HG03139 (cell line): ENCODE data around the gene IFI6.
"Not testable (repeated sequence)": the region's sequence is repeated elsewhere in the genome, so short reads cannot be mapped to it uniquely, and the experiment has no call there.

Source experiments
- ATAC-seq: cut with Tn5 transposase; IDR thresholded peaks from one replicate; pipeline ENCODE4 v1.9.1; 2021; ENCODE audit not compliant: unreplicated experiment

The IFI6 gene, protein sequence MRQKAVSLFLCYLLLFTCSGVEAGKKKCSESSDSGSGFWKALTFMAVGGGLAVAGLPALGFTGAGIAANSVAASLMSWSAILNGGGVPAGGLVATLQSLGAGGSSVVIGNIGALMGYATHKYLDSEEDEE

DNA sequence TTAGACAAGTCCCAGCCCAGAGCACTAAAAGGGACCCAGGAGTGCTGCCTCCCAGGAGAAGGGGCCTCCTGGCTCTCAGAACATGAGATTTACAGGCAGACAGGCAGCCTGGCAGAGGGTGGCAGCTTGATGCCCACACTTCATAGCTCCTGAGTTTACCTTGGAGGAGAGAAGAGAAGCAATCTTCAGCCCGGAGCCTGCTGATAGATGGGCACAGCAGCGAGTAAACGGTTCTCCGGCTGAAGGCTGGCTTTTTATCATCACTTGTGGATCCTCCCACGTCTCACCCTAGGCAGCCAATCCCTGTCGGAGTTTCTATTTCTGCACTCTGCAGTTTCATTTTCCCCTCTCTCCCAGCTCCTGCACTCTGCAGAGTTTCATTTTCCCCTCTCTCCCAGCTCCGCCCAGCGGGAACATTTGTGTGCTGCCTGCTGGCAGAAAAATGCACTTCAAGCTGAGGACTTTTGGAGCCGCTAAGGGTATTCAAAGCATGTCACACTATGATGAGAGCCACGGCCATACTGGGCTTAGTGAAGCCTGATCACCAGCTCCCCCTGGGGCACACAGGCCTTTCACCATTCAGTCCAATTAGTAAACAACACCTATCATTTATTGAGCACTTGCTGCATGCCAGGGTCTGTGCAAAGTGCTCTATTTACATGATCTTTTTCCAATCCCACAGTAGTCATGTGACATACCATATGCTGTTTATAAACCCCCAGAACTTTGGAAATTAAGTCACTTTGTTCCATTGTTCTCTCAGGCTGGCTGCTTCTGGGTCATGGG, at the start of gene IFI6:
Gene IFI6 (minus strand): TSS at position 229 of the 786 bp plus-strand sequence. CDS start 2,878 bp downstream, outside the sequence.
- ATAC-seq: peak; percentile 75

DNA sequence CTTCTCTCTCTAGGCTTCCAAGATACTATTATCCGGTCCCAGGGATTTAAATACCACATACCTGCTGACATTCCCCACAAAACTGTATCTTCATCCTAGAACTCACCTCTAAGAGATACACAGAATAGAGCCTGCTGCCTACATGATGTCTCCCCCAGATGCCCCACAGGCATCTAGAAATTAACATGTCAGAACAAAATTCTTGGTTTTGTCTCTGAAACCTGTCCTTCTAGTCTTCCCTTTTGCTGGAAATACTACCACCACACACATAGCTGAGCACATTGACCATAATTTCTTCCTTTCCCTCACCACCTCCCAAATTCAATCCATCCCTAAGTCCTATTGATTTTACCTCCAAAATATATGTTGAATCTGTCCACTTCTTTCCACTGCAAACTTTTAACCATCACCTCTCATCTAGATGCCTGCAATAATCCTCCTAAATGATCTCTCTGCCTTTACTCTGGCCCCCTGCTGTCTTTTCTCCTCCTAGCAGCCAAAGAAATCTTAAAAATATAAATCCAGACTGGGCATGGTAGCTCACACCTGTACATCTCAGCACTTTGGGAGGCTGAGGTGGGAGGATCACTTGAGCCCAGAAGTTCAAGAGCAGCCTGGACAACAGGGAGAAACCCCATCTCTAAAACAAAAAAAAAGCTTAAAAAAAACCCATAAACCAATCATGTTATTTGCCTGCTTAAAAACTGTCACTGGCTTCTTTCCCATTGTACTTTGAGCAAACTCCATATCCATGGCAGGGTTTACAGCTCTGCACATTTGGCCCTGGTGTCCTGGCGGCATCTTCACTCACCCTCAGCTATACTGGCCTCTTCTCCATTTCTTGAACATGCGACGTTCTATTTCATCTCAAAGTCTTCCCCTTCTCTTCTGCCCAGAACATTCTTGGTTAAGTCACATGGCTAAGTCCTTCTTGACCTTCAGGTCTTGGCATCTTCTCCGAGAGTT, 47.6 kb upstream of the IFI6 start:
- ATAC-seq: no peak

DNA sequence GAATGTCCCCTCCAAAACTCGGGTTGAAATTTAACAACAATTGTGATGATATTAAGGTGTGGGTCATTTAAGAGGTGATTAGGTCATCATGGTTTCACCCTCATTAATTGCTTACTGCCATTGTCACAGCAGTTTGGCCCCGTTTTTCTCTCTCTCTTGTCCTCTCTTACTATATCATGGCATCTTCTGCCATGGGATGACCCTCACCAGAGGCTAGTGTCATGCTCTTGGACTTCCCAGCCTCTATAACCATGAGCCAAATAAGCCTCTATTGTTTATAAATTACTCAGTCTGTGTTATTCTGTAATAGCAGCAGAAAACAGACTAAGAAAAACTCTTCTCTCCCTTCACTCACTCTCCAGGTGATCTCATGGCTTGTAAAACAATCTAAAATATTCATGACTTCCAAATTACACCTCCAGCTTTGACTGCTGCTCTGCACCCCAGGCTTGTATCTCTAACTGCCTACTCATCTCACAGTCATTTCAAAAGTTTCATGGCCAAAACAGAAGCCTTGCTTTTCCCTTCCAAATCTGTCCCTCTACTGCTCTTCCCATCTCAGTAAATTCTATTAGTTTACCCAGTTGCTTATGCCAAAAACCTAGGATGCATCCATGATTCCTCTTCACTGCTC, 44.4 kb upstream of the IFI6 start:
- ATAC-seq: no peak

- no peak for ATAC-seq
These were observed 42.0 kb upstream of the IFI6 start for GRCh38 chr1:27713869-27714513.

GRCh38 chr1:27713139-27713725, 41.2 kb upstream of the IFI6 start:
- no peak for ATAC-seq

DNA sequence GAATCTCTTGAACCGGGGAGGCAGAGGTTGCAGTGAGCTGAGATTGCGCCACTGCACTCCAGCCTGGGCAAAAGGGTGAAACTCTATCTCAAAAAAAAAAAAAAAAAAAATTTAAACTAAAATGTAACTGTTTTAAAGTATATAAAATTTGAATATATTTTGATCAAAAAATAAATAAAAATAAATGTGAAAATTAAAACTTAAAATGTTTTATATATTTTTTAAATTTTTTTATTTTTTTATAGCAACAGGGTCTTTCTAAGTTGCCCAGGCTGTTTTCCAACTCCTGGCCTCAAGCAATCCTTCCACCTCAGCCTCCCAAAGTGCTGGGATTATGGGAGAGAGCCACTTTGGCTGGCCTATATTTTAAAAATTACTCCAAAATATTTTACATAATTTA, 38.6 kb upstream of the IFI6 start:
- ATAC-seq: no peak

DNA sequence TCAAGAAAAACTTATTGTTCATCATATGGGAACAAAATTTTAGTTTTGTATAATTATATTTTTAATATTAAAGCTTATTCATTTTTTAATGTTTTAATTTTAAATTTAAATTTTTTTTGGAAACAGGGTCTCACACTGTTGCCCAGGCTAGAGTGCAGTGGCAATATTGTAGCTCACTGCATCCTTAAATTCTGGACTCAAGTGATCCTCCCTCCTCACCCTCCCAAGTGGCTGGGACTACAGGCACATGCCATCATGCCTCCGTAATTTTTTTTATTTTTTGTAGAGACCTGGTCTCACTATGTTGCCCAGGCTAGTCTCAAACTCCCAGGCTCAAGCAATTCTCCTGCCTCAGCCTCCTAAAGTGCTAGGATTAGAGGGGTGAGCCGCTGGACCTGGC, 33.6 kb upstream of the IFI6 start:
- no peak for ATAC-seq

GRCh38 chr1:27704958-27705357, 33.0 kb upstream of the IFI6 start:
- no peak for ATAC-seq

GRCh38 chr1:27696835-27697234, 24.8 kb upstream of the IFI6 start:
- ATAC-seq: not testable (repeated sequence)

DNA sequence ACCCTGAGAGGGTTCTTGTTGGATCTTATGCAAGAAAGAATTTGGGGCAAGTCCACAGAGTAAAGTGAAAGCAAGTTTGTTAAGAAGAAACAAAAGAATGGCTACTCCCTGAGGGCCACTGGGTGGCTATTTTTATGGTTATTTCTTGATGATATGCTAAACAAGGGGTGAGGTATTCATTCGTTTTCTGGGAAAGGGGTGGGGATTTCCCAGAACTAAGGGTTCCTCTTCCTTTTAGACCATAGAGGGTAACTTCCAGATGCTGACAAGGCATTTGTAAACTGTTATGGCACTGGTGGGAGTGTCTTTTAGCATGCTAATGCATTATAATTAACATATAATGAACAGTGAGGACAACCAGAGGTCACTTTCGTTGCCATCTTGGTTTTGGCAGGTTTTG, 18.2 kb upstream of the IFI6 start:
- no peak for ATAC-seq

DNA sequence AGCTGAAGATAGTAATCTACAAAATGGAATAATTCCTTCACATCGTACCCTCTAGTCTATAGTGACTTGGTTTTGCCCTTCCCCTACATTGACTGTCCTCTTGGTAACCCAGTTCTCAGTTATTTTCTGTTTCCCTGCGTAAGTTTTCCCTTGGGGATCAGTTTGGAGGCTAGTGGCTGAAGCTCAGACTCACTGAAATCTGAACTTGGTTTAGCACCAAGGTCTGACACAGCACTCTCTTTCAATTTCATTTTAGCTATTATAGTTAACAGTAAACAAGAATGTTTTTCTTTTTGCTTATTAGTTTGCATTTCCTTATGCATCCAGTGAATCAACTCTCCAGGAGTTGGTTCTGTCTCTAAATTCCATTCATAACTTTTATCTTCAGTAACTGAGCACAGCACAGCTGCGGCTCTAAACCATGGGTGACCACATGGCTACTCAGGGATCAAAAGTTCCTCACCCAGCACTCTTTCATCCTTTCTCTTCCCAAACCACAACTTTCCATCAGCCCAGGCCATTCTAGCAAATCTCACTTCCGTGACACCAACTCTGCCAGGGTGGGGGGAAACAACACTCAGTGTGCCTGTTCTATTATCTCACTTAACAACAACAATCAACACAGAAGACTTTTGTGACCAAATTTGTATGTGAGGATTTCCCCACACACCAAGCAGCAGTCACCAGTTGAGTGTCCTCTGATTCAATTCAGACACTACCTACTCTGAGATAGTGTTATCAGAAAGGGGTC, 17.6 kb upstream of the IFI6 start:
- ATAC-seq: no peak

- no peak for ATAC-seq
These were observed 15.9 kb upstream of the IFI6 start for GRCh38 chr1:27687906-27688305.

GRCh38 chr1:27686223-27686990, 14.4 kb upstream of the IFI6 start:
- ATAC-seq: no peak

DNA sequence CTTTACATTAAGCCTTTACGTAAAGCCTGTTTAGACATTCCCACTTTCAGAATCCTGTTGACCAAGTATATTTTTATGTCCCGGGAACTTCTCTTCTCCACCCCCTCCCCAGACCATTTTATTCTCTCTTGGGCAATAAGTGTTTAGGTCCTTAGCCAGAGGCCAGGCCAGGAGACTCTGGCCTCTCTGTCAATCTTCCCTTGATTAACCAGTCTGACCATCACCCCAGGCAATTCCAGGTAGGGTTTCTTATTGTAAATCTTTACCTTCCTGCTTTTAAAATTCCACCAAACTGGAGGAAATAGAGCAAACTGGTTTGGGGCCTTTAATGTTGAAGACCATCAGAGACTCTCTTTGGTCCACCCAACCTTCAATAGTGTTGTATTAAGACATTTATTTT, 12.2 kb upstream of the IFI6 start:
- no peak for ATAC-seq

DNA sequence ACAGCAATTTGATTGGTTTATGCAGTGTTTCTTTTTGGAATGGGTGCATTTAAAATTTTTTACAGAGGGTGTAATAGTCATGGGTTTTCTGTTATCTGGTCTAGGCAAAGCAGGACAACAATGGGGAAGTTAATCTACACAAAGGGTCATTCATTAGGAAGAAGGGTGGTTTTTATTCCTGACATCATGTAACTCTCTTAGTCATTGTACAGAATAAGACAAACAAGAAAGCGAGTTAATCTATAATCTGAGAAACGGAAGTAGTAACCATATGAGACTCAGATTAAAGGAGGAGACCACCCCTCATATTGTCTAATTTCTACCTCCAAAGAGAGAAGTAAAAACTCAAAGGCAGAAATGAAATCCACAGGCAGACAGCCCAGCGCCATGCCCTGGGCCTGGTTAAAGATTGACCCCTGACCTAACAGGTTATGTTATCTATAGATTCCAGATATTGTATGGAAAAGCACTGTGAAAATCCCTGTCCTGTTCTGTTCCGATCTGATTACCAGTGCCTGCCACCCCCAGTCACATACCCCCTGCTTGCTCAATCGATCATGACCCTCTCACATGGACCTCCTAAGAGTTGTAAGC, 10.5 kb upstream of the IFI6 start:
- no peak for ATAC-seq

GRCh38 chr1:27681580-27681979, 9.6 kb upstream of the IFI6 start:
- not testable (repeated sequence) for ATAC-seq

DNA sequence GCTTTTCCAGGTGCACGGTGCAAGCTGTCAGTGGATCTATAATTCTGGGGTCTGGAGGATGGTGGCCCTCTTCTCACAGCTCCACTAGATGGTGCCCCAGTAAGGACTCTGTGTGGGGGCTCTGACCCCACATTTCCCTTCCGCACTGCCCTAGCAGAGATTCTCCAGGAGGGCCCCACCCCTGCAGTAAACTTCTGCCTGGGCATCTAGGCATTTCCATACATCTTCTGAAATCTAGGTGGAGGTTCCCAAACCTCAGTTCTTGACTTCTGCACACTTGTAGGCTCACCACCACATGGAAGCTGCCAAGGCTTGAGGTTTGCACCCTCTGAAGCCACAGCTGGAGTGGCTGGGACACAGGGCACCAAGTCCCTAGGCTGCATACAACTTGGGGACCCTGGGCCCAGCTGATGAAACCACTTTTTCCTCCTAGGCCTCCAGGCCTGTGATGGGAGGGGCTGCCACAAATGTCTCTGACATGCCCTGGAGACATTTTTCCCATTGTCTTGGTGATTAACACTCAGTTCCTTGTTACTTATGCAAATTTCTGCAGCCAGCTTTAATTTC, 8.3 kb upstream of the IFI6 start:
- not testable (repeated sequence) for ATAC-seq

DNA sequence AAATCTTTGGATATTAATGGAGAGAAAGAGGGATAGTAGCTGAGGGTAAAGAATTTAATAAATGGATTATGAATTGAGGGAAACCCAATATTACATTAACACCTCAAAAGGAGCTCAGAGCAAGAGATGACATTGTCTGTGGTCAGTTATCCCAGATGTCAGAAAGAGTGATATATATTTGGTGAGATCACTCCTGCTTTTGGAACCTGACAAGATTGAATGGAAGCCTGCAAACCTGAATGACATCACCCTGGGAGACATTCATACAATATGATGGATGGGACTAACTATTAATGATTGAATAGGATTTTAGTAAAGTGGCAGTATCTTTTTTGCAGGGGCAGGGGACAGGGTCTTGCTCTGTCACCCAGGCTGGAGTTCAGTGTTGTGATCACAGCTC, 6.8 kb upstream of the IFI6 start:
- no peak for ATAC-seq
